Trophoblast cell (in vitro differentiated cells and primary cell): ENCODE results near the gene SPOCK1.

ENCODE experiments used
- DNase-seq, 2 donors: peaks; one replicate each; pipeline ENCODE4 v3.0.0-alpha.2; 2016
- H2AFZ ChIP-seq: 2 replicates; pipeline ENCODE4 v1.6.1; 2013; ENCODE audit warnings: low read length, moderate library complexity, mild to moderate bottlenecking; ENCODE audit not compliant: insufficient read depth, poor library complexity
- H2AK5ac ChIP-seq: 2 replicates; pipeline ENCODE4 v1.6.1; 2013; ENCODE audit warnings: mild to moderate bottlenecking, low read length
- H2BK120ac ChIP-seq: 2 replicates; pipeline ENCODE4 v1.6.1; 2013; ENCODE audit warnings: low read length, mild to moderate bottlenecking, moderate library complexity; ENCODE audit not compliant: insufficient read depth, poor library complexity
- H2BK12ac ChIP-seq: 2 replicates; pipeline ENCODE4 v1.6.1; 2013; ENCODE audit warnings: mild to moderate bottlenecking, low read length, moderate library complexity
- H2BK5ac ChIP-seq: 2 replicates; pipeline ENCODE4 v1.6.1; 2013; ENCODE audit warnings: low read length, low read depth, moderate library complexity, mild to moderate bottlenecking; ENCODE audit not compliant: poor library complexity
- H3K14ac ChIP-seq: 2 replicates; pipeline ENCODE4 v1.6.1; 2013; ENCODE audit warnings: mild to moderate bottlenecking, low read length
- H3K18ac ChIP-seq: 2 replicates; pipeline ENCODE4 v1.6.1; 2013; ENCODE audit warnings: mild to moderate bottlenecking, low read length
- H3K23ac ChIP-seq: 2 replicates; pipeline ENCODE4 v1.6.1; 2013; ENCODE audit warnings: low read length
- H3K27ac ChIP-seq: 2 replicates; pipeline ENCODE4 v1.5.1; 2013; ENCODE audit warnings: low read depth, mild to moderate bottlenecking, inconsistent platforms, low read length, moderate library complexity
- H3K27me3 ChIP-seq: 2 replicates; pipeline ENCODE4 v1.6.1; 2013; ENCODE audit warnings: inconsistent platforms, mild to moderate bottlenecking, low read length, moderate library complexity; ENCODE audit not compliant: insufficient read depth
- H3K36me3 ChIP-seq, 2 experiments: 1 replicate in 1 of 2; 2 replicates in 1 of 2; pipeline ENCODE4 v1.6.1; 2013; ENCODE audit warnings: low read length in 2 of 2, mild to moderate bottlenecking in 2 of 2, moderate library complexity in 1 of 2; ENCODE audit not compliant: insufficient read depth in 2 of 2, control insufficient read depth in 1 of 2
- H3K4ac ChIP-seq: 2 replicates; pipeline ENCODE4 v1.6.1; 2013; ENCODE audit warnings: low read depth, mild to moderate bottlenecking, low read length, moderate library complexity
- H3K4me1 ChIP-seq, 2 experiments: 1 replicate in 1 of 2; 2 replicates in 1 of 2; pipeline ENCODE4 v1.6.1; 2013; ENCODE audit warnings: low read length in 2 of 2, mild to moderate bottlenecking in 2 of 2, moderate library complexity in 1 of 2; ENCODE audit not compliant: insufficient read depth in 2 of 2, control insufficient read depth in 1 of 2
- H3K4me2 ChIP-seq: 2 replicates; pipeline ENCODE4 v1.6.1; 2013; ENCODE audit warnings: inconsistent platforms, mild to moderate bottlenecking, low read length, moderate library complexity
- H3K4me3 ChIP-seq: 2 replicates; pipeline ENCODE4 v1.5.1; 2013; ENCODE audit warnings: mild to moderate bottlenecking, low read depth, low read length, inconsistent platforms
- H3K79me1 ChIP-seq: one replicate; pipeline ENCODE4 v1.6.1; 2013; ENCODE audit warnings: low read length
- H3K79me2 ChIP-seq: 2 replicates; pipeline ENCODE4 v1.6.1; 2013; ENCODE audit warnings: low read length, mild to moderate bottlenecking; ENCODE audit not compliant: control insufficient read depth, insufficient read depth, poor library complexity
- H3K9ac ChIP-seq: 2 replicates; pipeline ENCODE4 v1.6.1; 2013; ENCODE audit warnings: mild to moderate bottlenecking, low read length
- H3K9me3 ChIP-seq: 2 replicates; pipeline ENCODE4 v1.6.1; 2013; ENCODE audit warnings: low read depth, mild to moderate bottlenecking, control low read depth, inconsistent platforms, low read length; ENCODE audit not compliant: insufficient read depth
- H4K12ac ChIP-seq: 2 replicates; pipeline ENCODE4 v1.6.1; 2013; ENCODE audit warnings: low read depth, mild to moderate bottlenecking, low read length, moderate library complexity
- H4K8ac ChIP-seq: 2 replicates; pipeline ENCODE4 v1.6.1; 2013; ENCODE audit warnings: low read depth, mild to moderate bottlenecking, low read length, moderate library complexity
- H4K91ac ChIP-seq: one replicate; pipeline ENCODE4 v1.6.1; 2013; ENCODE audit warnings: low read depth, mild to moderate bottlenecking, low read length, moderate library complexity
- WGBS: extraction: QIAGEN DNeasy Blood & Tissue Kit; methylation state at CpG from one replicate; pipeline ENCODE4 v1.1.7; 2013; ENCODE audit warnings: missing lambda C conversion rate; ENCODE audit not compliant: insufficient read length, insufficient coverage; ENCODE audit errors: extremely low coverage; 5-methylcytosine and 5-hydroxymethylcytosine counted together

Gene SPOCK1

DNA sequence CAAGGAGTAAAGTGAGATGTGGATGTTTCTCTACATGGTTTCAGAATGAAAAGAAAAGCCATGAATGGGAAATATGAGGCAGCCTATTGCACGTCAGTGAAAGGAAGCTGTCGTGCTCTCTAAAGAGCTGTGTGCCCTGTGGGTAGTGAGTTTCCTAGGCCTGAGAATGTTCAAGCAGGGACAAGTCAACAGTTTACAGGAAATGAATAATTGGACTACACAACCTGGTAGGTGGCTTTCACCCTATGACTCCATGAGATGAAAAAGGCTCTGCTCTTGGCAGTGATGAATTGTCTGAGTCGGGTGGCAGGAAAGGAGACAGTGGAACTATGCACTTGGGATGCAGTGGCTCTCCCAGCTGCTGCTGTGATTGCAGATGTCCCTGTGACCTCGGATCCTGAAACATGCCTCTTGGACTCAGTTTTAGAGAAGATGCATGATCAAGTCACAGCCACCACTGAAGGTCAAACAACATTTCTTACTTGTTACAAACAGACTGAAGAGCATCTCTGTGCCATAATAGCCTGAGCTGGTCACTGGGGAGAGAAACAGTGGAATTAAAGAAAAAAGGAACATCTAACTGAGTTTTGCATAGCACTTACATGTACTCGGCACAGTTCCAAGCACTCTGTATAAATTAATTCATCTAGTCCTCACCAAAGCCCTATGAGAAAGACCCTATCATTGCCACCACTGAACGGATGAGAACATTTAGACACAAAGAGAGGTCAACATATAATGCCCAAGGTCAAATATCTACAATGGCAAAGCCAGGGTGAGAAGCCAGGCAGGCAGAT lies 293.7 kb downstream of the SPOCK1 start:
- Histone ChIP-seq H3K4ac (no peak overlapping the region), H2BK12ac (no peak overlapping the region), H2AK5ac (no peak overlapping the region), H3K79me1 (no peaks in the 10 kb centered on the region), H3K4me2 (no peak overlapping the region), H3K36me3 (no peaks in the 10 kb centered on the region), H4K91ac (no peak overlapping the region), H3K18ac (no peak overlapping the region), H2BK120ac (no peak overlapping the region), H3K14ac (no peak overlapping the region), H4K12ac (no peak overlapping the region), H3K4me1 (peaks cover 0 to 2% of the 10 kb centered on the region in 2 experiments), H2BK5ac (no peak overlapping the region), H3K27me3 (no peaks in the 10 kb centered on the region), H4K8ac (no peak overlapping the region), H3K4me3 (no peak overlapping the region), H2AFZ (no peak overlapping the region), H3K27ac (no peak overlapping the region), H3K9ac (no peak overlapping the region), H3K79me2 (no peaks in the 10 kb centered on the region), H3K23ac (no peak overlapping the region), H3K9me3 (no peaks in the 10 kb centered on the region)
- no peak for DNase-seq
- WGBS = no CpG with 5 or more reads among the region's 6 CpGs

- WGBS = no CpG with 5 or more reads among the region's 4 CpGs
- Histone ChIP-seq H3K79me2 (no peaks in the 10 kb centered on the region), H3K27me3 (no peaks in the 10 kb centered on the region), H2BK120ac (no peak overlapping the region), H4K12ac (no peak overlapping the region), H3K27ac (no peak overlapping the region), H3K4me2 (no peak overlapping the region), H2AK5ac (no peak overlapping the region), H3K36me3 (no peaks in the 10 kb centered on the region), H3K79me1 (no peaks in the 10 kb centered on the region), H3K23ac (no peak overlapping the region), H3K18ac (no peak overlapping the region), H4K91ac (no peak overlapping the region), H2AFZ (no peak overlapping the region), H3K4ac (no peak overlapping the region), H2BK12ac (no peak overlapping the region), H3K14ac (no peak overlapping the region), H3K9ac (no peak overlapping the region), H3K9me3 (no peaks in the 10 kb centered on the region), H4K8ac (no peak overlapping the region), H3K4me3 (no peak overlapping the region), H2BK5ac (no peak overlapping the region), H3K4me1 (peaks cover 3 to 5% of the 10 kb centered on the region in 2 experiments)
- DNase-seq = no peak
Observed at GRCh38 chr5:137203011-137203632, 296.0 kb downstream of the SPOCK1 start.

GRCh38 chr5:137201876-137202275 lies 297.2 kb downstream of the SPOCK1 start:
- Histone ChIP-seq H2BK12ac (no peak overlapping the region), H3K4me2 (no peak overlapping the region), H3K27ac (no peak overlapping the region), H3K14ac (no peak overlapping the region), H4K12ac (no peak overlapping the region), H4K91ac (no peak overlapping the region), H3K27me3 (no peaks in the 10 kb centered on the region), H3K4me3 (no peak overlapping the region), H3K9me3 (no peaks in the 10 kb centered on the region), H3K79me1 (no peaks in the 10 kb centered on the region), H4K8ac (no peak overlapping the region), H2AK5ac (no peak overlapping the region), H3K9ac (no peak overlapping the region), H2BK120ac (no peak overlapping the region), H3K4ac (no peak overlapping the region), H2AFZ (no peak overlapping the region), H3K4me1 (peaks cover 3 to 5% of the 10 kb centered on the region in 2 experiments), H3K79me2 (no peaks in the 10 kb centered on the region), H3K18ac (no peak overlapping the region), H3K23ac (no peak overlapping the region), H3K36me3 (no peaks in the 10 kb centered on the region), H2BK5ac (no peak overlapping the region)
- DNase-seq = peak in 1 of 2 donors; percentile 34
- no CpG with 5 or more reads among the region's 3 CpGs for WGBS

DNA sequence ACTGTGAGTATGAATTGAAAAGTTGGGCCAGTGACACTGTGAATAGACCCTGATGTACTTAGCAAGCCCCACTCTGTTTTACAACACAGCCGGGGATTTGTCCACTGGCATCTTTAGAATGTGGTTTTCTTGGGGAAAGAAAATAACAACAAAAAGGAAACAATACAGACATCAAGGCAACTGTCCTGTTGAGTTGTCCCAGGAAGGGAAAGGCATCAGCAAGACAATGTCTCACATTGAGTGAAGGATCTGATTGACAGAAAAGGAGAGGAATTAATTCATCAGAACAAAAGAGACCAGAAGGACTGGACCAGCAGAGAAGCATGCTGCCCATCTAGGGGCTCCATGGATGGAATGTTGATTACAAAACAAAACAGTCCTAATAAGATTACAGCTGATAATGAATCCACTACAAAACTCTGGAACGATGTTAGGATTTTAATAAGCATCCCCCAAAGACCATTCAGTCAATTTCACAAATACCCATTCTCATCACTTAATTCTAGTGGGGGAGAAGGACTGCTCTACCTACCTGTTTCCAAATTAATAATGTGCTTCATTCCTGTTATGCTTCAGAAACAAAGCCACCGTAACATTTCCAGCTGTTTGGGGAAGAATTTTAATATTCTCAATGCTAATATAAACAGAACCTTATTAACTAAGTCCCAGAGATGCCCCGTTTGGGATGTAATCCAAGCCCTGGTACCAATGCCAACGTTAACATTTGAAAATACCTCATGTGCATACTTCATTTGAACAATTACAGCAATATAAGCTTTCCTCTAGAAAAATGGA lies 298.0 kb downstream of the SPOCK1 start:
- H2AFZ ChIP-seq = no peak overlapping the region
- H3K9me3 ChIP-seq = no peaks in the 10 kb centered on the region
- no peak overlapping the region for H2AK5ac ChIP-seq
- H3K27ac ChIP-seq = no peak overlapping the region
- no peaks in the 10 kb centered on the region for H3K79me1 ChIP-seq
- H3K4me2 ChIP-seq = no peak overlapping the region
- H3K36me3 ChIP-seq = no peaks in the 10 kb centered on the region
- no peak overlapping the region for H3K14ac ChIP-seq
- no peaks in the 10 kb centered on the region for H3K27me3 ChIP-seq
- WGBS = no CpG with 5 or more reads among the region's 5 CpGs
- H4K8ac ChIP-seq = no peak overlapping the region
- H2BK120ac ChIP-seq = no peak overlapping the region
- peaks cover 3 to 5% of the 10 kb centered on the region in 2 experiments for H3K4me1 ChIP-seq
- no peak overlapping the region for H3K4me3 ChIP-seq
- no peak overlapping the region for H3K4ac ChIP-seq
- H4K12ac ChIP-seq = no peak overlapping the region
- no peak for DNase-seq
- H3K79me2 ChIP-seq = no peaks in the 10 kb centered on the region
- no peak overlapping the region for H2BK5ac ChIP-seq
- no peak overlapping the region for H4K91ac ChIP-seq
- no peak overlapping the region for H3K18ac ChIP-seq
- H3K9ac ChIP-seq = no peak overlapping the region
- no peak overlapping the region for H2BK12ac ChIP-seq
- H3K23ac ChIP-seq = no peak overlapping the region
